Measurements from ENCODE around the gene NCLN.

DNA sequence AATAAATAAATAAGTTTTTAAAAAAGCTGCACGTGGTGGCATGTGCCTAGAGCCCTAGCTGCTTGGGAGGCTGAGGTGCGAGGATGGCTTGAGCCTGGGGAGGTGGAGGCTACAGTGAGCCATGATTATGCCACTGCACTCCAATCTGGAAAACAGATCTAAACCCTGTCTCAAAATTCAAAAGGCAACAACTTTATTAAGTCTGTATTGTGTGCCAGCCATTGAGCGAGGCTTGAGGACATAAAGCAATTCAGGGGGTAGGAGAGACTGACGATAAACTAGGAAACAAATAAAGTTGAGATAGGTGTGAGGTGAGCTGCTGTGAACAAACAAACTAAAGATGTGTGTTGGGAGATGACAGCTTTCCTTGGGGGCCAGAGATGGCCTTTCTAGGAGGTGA is 47.4 kb downstream of the NCLN start:
- TF ChIP-seq POLR2A (IDR thresholded peaks at IDR 0.05) = no peak
- TF ChIP-seq EP300 (IDR thresholded peaks at IDR 0.05) = no peak
- no peak for TF ChIP-seq CTCF (IDR thresholded peaks at IDR 0.05)
